Smooth muscle cell (in vitro differentiated cells): Measurements from ENCODE around the gene MDH1. TPM values are rescaled to one million over a fixed set of nuclear protein-coding genes. Genes with fewer than 3 reads are reported as not detected.

Experiments
- DNase-seq: peaks from one replicate; lab custom pipeline; 2025; ENCODE audit not compliant: unreplicated experiment; lab: John Stamatoyannopoulos, UW
- H2AFZ ChIP-seq: fragments of 200-600 bp; sonication (generic); 2 replicates; pipeline ENCODE4 v1.6.0; 2016; ENCODE audit warnings: antibody characterized with exemption, low read depth, mild to moderate bottlenecking
- H3F3A ChIP-seq: fragments of 200-600 bp; sonication (generic); 2 replicates; pipeline ENCODE4 v1.6.0; 2017; ENCODE audit warnings: antibody characterized with exemption, low read depth
- H3K27ac ChIP-seq: fragments of 200-600 bp; sonication (generic); 2 replicates; pipeline ENCODE4 v1.5.1; 2016; ENCODE audit warnings: low read depth, mild to moderate bottlenecking
- H3K27me3 ChIP-seq: fragments of 200-600 bp; sonication (generic); 2 replicates; pipeline ENCODE4 v1.6.1; 2016; ENCODE audit warnings: low read depth, mild to moderate bottlenecking
- H3K36me3 ChIP-seq: fragments of 200-600 bp; sonication (generic); 2 replicates; pipeline ENCODE4 v1.5.1; 2016; ENCODE audit warnings: low read depth
- H3K4me1 ChIP-seq: fragments of 200-600 bp; sonication (generic); 2 replicates; pipeline ENCODE4 v1.5.1; 2016; ENCODE audit warnings: low read depth
- H3K4me2 ChIP-seq: fragments of 200-600 bp; sonication (generic); 2 replicates; pipeline ENCODE4 v1.6.0; 2016; ENCODE audit warnings: mild to moderate bottlenecking
- H3K4me3 ChIP-seq: fragments of 200-600 bp; sonication (generic); 2 replicates; pipeline ENCODE4 v1.5.1; 2016; ENCODE audit warnings: mild to moderate bottlenecking
- H3K79me2 ChIP-seq: fragments of 200-600 bp; sonication (generic); 2 replicates; pipeline ENCODE4 v1.6.0; 2016; ENCODE audit warnings: low read depth, mild to moderate bottlenecking
- H3K9ac ChIP-seq: fragments of 200-600 bp; sonication (generic); 2 replicates; pipeline ENCODE4 v1.6.0; 2016; ENCODE audit warnings: low read depth
- H3K9me3 ChIP-seq: fragments of 200-600 bp; sonication (generic); replicated peaks from 2 replicates; pipeline ENCODE4 v1.5.1; 2016; ENCODE audit warnings: low read depth
- H4K20me1 ChIP-seq: fragments of 200-600 bp; sonication (generic); 2 replicates; pipeline ENCODE4 v1.6.0; 2016; ENCODE audit warnings: low read depth
- CTCF ChIP-seq: fragments of 200-600 bp; sonication (generic); IDR thresholded peaks from 2 replicates; pipeline ENCODE4 v1.5.1; 2017; ENCODE audit warnings: borderline replicate concordance, mild to moderate bottlenecking, antibody characterized with exemption; ENCODE audit not compliant: insufficient read depth, poor library complexity, severe bottlenecking
- WGBS: methylation state at CpG from one replicate; pipeline ENCODE4 v1.1.7; 2016; ENCODE audit warnings: low lambda C conversion rate; 5-methylcytosine and 5-hydroxymethylcytosine counted together
- polyA plus RNA-seq: library from polyadenylated mRNA; unstranded; fragments of >200 nt; fragmentation: Nextera tagmentation; extraction: Ambion mirVana; gene quantifications from 2 replicates; pipeline ENCODE4 v1.2.1, GENCODE V29; 2016
- total RNA-seq: library from RNA; depleted of rRNA; stranded (reverse); fragments of >200 nt; gene quantifications from 2 replicates; pipeline ENCODE4 v1.2.3, GENCODE V29; 2014

MDH1 gene
- total and polyA plus RNA-seq, 2 experiments from 2014 or later = 275 to 290 TPM

DNA sequence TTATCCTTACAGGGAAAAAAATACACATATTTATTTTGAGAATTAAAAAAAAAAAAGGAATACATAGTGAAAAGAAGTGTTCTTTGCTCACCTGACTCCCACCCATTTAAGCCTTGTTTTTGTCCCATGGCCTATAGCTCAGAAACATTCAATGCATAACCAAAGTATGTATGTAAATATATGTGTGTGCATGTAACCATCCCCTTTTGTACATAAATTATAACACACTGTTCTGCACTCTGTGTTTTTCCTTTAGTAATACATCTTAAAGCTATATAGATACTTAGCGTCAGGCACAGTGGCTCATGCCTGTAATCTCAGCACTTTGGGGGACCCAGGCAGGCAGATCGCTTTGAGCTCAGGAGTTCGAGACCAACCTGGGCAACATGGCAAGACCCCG is 21.8 kb downstream of the MDH1 start:
- H3K27me3 ChIP-seq = no peaks in the 10 kb centered on the region
- TF ChIP-seq CTCF = no peak
- no peaks in the 10 kb centered on the region for H3K79me2 ChIP-seq
- H3K9me3 ChIP-seq = no peaks in the 10 kb centered on the region
- no peak overlapping the region for H3K4me2 ChIP-seq
- peaks cover 15% of the 10 kb centered on the region for H3K36me3 ChIP-seq
- H3F3A ChIP-seq = peaks cover 21% of the 10 kb centered on the region
- H3K4me1 ChIP-seq = peaks cover 24% of the 10 kb centered on the region
- H3K27ac ChIP-seq = no peak overlapping the region
- H4K20me1 ChIP-seq = no peaks in the 10 kb centered on the region
- WGBS = 93% methylated on average over 4 of the region's 4 CpGs
- H2AFZ ChIP-seq = no peak overlapping the region
- no peak for DNase-seq
- H3K4me3 ChIP-seq = no peak overlapping the region
- no peak overlapping the region for H3K9ac ChIP-seq

DNA sequence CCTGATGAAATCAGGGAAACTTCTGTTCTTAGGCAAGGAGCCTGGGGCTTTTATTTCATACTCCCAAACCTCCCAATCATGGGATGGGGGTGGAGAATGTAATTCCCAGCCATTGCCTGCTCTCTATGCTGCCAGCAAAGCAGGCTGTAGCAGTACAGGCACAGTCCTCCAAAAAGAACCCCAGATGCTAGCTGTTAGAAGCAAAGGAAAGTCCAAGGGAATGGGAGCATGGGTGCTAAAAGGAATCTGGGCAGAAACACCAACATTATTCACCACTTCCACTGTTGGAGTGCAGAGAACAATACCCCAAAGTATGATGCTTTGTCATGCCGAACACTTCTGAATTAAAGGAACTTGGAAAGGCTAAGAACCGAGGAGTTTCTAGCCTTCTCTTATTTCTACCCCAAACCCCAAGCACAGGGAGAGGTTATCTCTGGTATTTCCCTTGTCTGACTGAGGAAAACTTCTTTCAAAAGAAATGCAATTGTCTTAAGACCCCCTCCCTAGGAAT is 24.7 kb downstream of the MDH1 start:
- peaks cover 5% of the 10 kb centered on the region for H3F3A ChIP-seq
- H3K36me3 ChIP-seq = no peaks in the 10 kb centered on the region
- no peak for TF ChIP-seq CTCF
- WGBS = 25% methylated on average over 2 of the region's 2 CpGs
- no peak overlapping the region for H3K9ac ChIP-seq
- no peaks in the 10 kb centered on the region for H3K79me2 ChIP-seq
- no peak for DNase-seq
- H3K4me1 ChIP-seq = peaks cover 31% of the 10 kb centered on the region
- H3K9me3 ChIP-seq = no peaks in the 10 kb centered on the region
- H4K20me1 ChIP-seq = no peaks in the 10 kb centered on the region
- no peak overlapping the region for H3K4me3 ChIP-seq
- peak overlapping the region; percentile 12 for H2AFZ ChIP-seq
- H3K27ac ChIP-seq = peak overlapping the region; percentile 91
- H3K4me2 ChIP-seq = peak overlapping the region; percentile 65
- H3K27me3 ChIP-seq = no peaks in the 10 kb centered on the region

GRCh38 chr2:63614448-63614968 is 25.7 kb downstream of the MDH1 start:
- DNase-seq = no peak

More at GRCh38 chr2:63614448-63614968, 25.7 kb downstream of the MDH1 start:
- Histone ChIP-seq H3F3A (peaks cover 5% of the 10 kb centered on the region), H3K9me3 (no peaks in the 10 kb centered on the region), H3K4me1 (peaks cover 31% of the 10 kb centered on the region), H3K79me2 (no peaks in the 10 kb centered on the region), H4K20me1 (no peaks in the 10 kb centered on the region), H3K9ac (peak overlapping the region; percentile 79), H2AFZ (peak overlapping the region; percentile 35), H3K27ac (peak overlapping the region; percentile 91), H3K36me3 (no peaks in the 10 kb centered on the region), H3K4me2 (peak overlapping the region; percentile 65), H3K4me3 (peak overlapping the region; percentile 26), H3K27me3 (no peaks in the 10 kb centered on the region)
- WGBS = 44% methylated on average over 2 of the region's 2 CpGs
- no peak for TF ChIP-seq CTCF
